HCT116 (cell line): ENCODE results near the gene RIBC2. TPM values are rescaled to one million over a fixed set of nuclear protein-coding genes. Genes with fewer than 3 reads are reported as not detected.

Experiments
- ATAC-seq: fragments of 200-7000 bp; cut with Tn5 transposase; 2 replicates; pipeline ENCODE4 v1.9.1; 2020; ENCODE audit warnings: mild to moderate bottlenecking, moderate library complexity
- BruUV-seq: library from RNA; stranded (reverse); fragments of 400-500 nt; replicated peaks from 2 replicates; lab custom pipeline; 2021; lab: Mats Ljungman, UMichigan
- CTCF ChIA-PET: fragments of 300-600 bp; sonication (Branson Sonifier 250); formaldehyde crosslinking; loops from one replicate; lab custom pipeline; 2021; ENCODE audit warnings: antibody characterized with exemption; lab: Charles Lee
- POLR2A ChIA-PET: fragments of 300-600, 350-600 bp; sonication (Branson Sonifier 250); formaldehyde crosslinking; loops from one replicate; lab custom pipeline; 2021; ENCODE audit warnings: antibody characterized with exemption; lab: Charles Lee
- RAD21 ChIA-PET, 2 experiments: fragments of 300-600 bp; sonication (Branson Sonifier 250); formaldehyde crosslinking; loops; one replicate each; lab custom pipeline; 2023; ENCODE audit warnings: low total read pairs in 2 of 2; ENCODE audit not compliant: uncharacterized antibody in 2 of 2, unreplicated experiment in 2 of 2, low non-redundant PET in 1 of 2; lab: Charles Lee
- DNase-seq: peaks from one replicate; pipeline ENCODE4 v3.0.0-alpha.2; 2010; ENCODE audit warnings: low read depth, low spot score
- H2AFZ ChIP-seq: fragments of 200-600 bp; shearing (Covaris generic), sonication (generic); 2 replicates; pipeline ENCODE4 v1.6.1; 2017; ENCODE audit warnings: low read depth, mixed run types, mixed read lengths, antibody characterized with exemption, low read length; ENCODE audit not compliant: poor library complexity, severe bottlenecking
- H3K27ac ChIP-seq: 2 replicates; pipeline ENCODE4 v1.5.1; 2012; ENCODE audit warnings: low read depth, low read length
- H3K27me3 ChIP-seq: fragments of 200-600 bp; sonication (generic); 2 replicates; pipeline ENCODE4 v1.6.1; 2016; ENCODE audit warnings: mixed run types, low read length, mixed read lengths; ENCODE audit not compliant: insufficient read depth
- H3K36me3 ChIP-seq, 2 experiments: fragments of 200-500 bp in 1 of 2; fragments of 200-600 bp in 1 of 2; sonication (Bioruptor generic) in 1 of 2; sonication (generic) in 1 of 2; 2 replicates each; pipeline versions ENCODE4 v1.5.1 to v1.6.1; 2014 to 2016; ENCODE audit warnings: low read length in 2 of 2, inconsistent platforms in 1 of 2, mixed read lengths in 1 of 2, mixed run types in 1 of 2; ENCODE audit not compliant: insufficient read depth in 2 of 2, control insufficient read depth in 1 of 2
- H3K4me1 ChIP-seq, 2 experiments: fragments of 200-600 bp in 1 of 2; sonication (generic) in 1 of 2; 2 replicates each; pipeline versions ENCODE4 v1.5.1 to v1.6.1; 2012 to 2017; ENCODE audit warnings: low read length in 2 of 2, inconsistent platforms in 1 of 2, mild to moderate bottlenecking in 1 of 2, mixed read lengths in 1 of 2, mixed run types in 1 of 2, moderate library complexity in 1 of 2; ENCODE audit not compliant: insufficient read depth in 2 of 2, control insufficient read depth in 1 of 2
- H3K4me2 ChIP-seq: fragments of 200-600 bp; sonication (generic); 2 replicates; pipeline ENCODE4 v1.6.1; 2017; ENCODE audit warnings: mixed run types, low read length, mixed read lengths
- H3K4me3 ChIP-seq, 2 experiments: fragments of 200-600 bp in 1 of 2; sonication (generic) in 1 of 2; replicated peaks in 1 of 2; 2 replicates each; pipeline ENCODE4 v1.5.1; 2011 to 2016; ENCODE audit warnings: low read length in 2 of 2, control low read depth in 1 of 2, low read depth in 1 of 2, mild to moderate bottlenecking in 1 of 2, mixed read lengths in 1 of 2, mixed run types in 1 of 2
- H3K79me2 ChIP-seq: fragments of 200-600 bp; sonication (generic); 2 replicates; pipeline ENCODE4 v1.6.1; 2017; ENCODE audit warnings: mild to moderate bottlenecking, mixed run types, low read length, moderate library complexity, mixed read lengths; ENCODE audit not compliant: insufficient read depth
- H3K9ac ChIP-seq: fragments of 200-600 bp; sonication (generic); 2 replicates; pipeline ENCODE4 v1.6.1; 2016; ENCODE audit warnings: low read length, mixed read lengths
- H3K9me2 ChIP-seq: fragments of 200-600 bp; sonication (generic), shearing (Covaris generic); 2 replicates; pipeline ENCODE4 v1.6.1; 2017; ENCODE audit warnings: mixed run types, mild to moderate bottlenecking, moderate library complexity; ENCODE audit not compliant: insufficient read depth
- H3K9me3 ChIP-seq, 2 experiments: fragments of 200-500 bp in 1 of 2; fragments of 200-600 bp in 1 of 2; sonication (Bioruptor generic) in 1 of 2; sonication (generic) in 1 of 2; 2 replicates each; pipeline ENCODE4 v1.6.1; 2014 to 2017; ENCODE audit warnings: low read length in 2 of 2, mixed read lengths in 2 of 2, inconsistent platforms in 1 of 2, low read depth in 1 of 2, mild to moderate bottlenecking in 1 of 2, mixed run types in 1 of 2, moderate library complexity in 1 of 2; ENCODE audit not compliant: control insufficient read depth in 1 of 2, insufficient read depth in 1 of 2
- H4K20me1 ChIP-seq: fragments of 200-600 bp; sonication (generic), shearing (Covaris generic); 2 replicates; pipeline ENCODE4 v1.6.1; 2017; ENCODE audit warnings: mixed run types, mild to moderate bottlenecking, moderate library complexity; ENCODE audit not compliant: insufficient read depth
- CBX3 ChIP-seq: IDR thresholded peaks from 2 replicates; pipeline ENCODE4 v1.6.1; 2012; ENCODE audit warnings: low read depth
- CEBPB ChIP-seq: IDR thresholded peaks from 2 replicates; pipeline ENCODE4 v1.6.1; 2012; ENCODE audit warnings: low read depth
- EGR1 ChIP-seq: IDR thresholded peaks from 2 replicates; pipeline ENCODE4 v1.6.1; 2012; ENCODE audit warnings: low read depth
- EZH2phosphoT487 ChIP-seq: fragments of 200-600 bp; IDR thresholded peaks from 2 replicates; pipeline ENCODE4 v1.6.1; 2018; ENCODE audit warnings: antibody characterized with exemption, borderline replicate concordance
- MAX ChIP-seq: IDR thresholded peaks from 2 replicates; pipeline ENCODE4 v1.6.1; 2012
- POLR2AphosphoS5 ChIP-seq: IDR thresholded peaks from 2 replicates; pipeline ENCODE4 v1.6.1; 2011; ENCODE audit warnings: mild to moderate bottlenecking, low read depth, low read length, moderate library complexity
- SP1 ChIP-seq: IDR thresholded peaks from 2 replicates; pipeline ENCODE4 v1.6.1; 2012; ENCODE audit warnings: low read depth
- TCF7L2 ChIP-seq: IDR thresholded peaks from 2 replicates; pipeline ENCODE4 v1.7.0; 2011; ENCODE audit warnings: borderline replicate concordance, inconsistent platforms; ENCODE audit not compliant: insufficient read depth, insufficient read length; ENCODE audit errors: extremely low read depth
- YY1 ChIP-seq: IDR thresholded peaks from 2 replicates; pipeline ENCODE4 v1.6.1; 2011; ENCODE audit warnings: low read length, low read depth, moderate library complexity, mild to moderate bottlenecking; ENCODE audit not compliant: insufficient replicate concordance; ENCODE audit errors: extremely low read depth
- intact Hi-C: fragments of 100-400 bp; cut with micrococcal nuclease; formaldehyde crosslinking; loops from 2 replicates; pipeline ENCODE4 v1.10.0; 2022
- total RNA-seq: library from RNA; stranded (reverse); gene quantifications from one replicate; pipeline ENCODE4 v1.2.1, GENCODE V29; 2021; ENCODE audit not compliant: unreplicated experiment

The RIBC2 gene
- total RNA-seq, 1 experiment from 2014 or later: 8.3 TPM

GRCh38 chr22:45426387-45426786, 12.9 kb downstream of the RIBC2 start:
- Histone ChIP-seq H2AFZ (no peak overlapping the region), H3K9me2 (no peaks in the 10 kb centered on the region), H3K9ac (no peak overlapping the region), H4K20me1 (no peaks in the 10 kb centered on the region), H3K4me2 (no peak overlapping the region), H3K9me3 (no peaks in the 10 kb centered on the region), H3K27ac (no peak overlapping the region), H3K79me2 (no peaks in the 10 kb centered on the region), H3K4me1 (no peaks in the 10 kb centered on the region), H3K4me3 (no peak overlapping the region), H3K27me3 (no peaks in the 10 kb centered on the region), H3K36me3 (no peaks in the 10 kb centered on the region)
- CTCF ChIA-PET: no interaction called here
- RAD21 ChIA-PET: no interaction called here
- ATAC-seq (no peak), DNase-seq (no peak)
- no peak for TF ChIP-seq YY1
- TF ChIP-seq TCF7L2: no peak
- POLR2A ChIA-PET: no interaction called here
- BruUV-seq: no TSS peak
- intact Hi-C loops: no loop called here

- DNase-seq (no peak), ATAC-seq (no peak)
- RAD21 ChIA-PET: no interaction called here
- no peaks in the 10 kb centered on the region for H3K4me1 ChIP-seq
- H3K27me3 ChIP-seq: no peaks in the 10 kb centered on the region
- no peaks in the 10 kb centered on the region for H4K20me1 ChIP-seq
- H3K27ac ChIP-seq: no peak overlapping the region
- no TSS peak for BruUV-seq
- H3K36me3 ChIP-seq: no peaks in the 10 kb centered on the region
- H3K9me3 ChIP-seq: no peaks in the 10 kb centered on the region
- intact Hi-C loops: no loop called here
- no peak overlapping the region for H2AFZ ChIP-seq
- TF ChIP-seq MAX (no peak), EZH2phosphoT487 (no peak), SP1 (no peak), EGR1 (no peak), CBX3 (no peak), POLR2AphosphoS5 (no peak), CEBPB (no peak)
- CTCF ChIA-PET: no interaction called here
- no peaks in the 10 kb centered on the region for H3K79me2 ChIP-seq
- POLR2A ChIA-PET: no interaction called here
- no peak overlapping the region for H3K4me2 ChIP-seq
- H3K4me3 ChIP-seq: no peak overlapping the region
- H3K9me2 ChIP-seq: no peaks in the 10 kb centered on the region
- H3K9ac ChIP-seq: no peak overlapping the region
Observed at GRCh38 chr22:45427114-45427513, 13.6 kb downstream of the RIBC2 start.
